ENCODE results near the gene CTNNA3.
A peak's percentile ranks its signal among the peaks of the same experiment; 100 is the strongest.

CTNNA3 gene

DNA sequence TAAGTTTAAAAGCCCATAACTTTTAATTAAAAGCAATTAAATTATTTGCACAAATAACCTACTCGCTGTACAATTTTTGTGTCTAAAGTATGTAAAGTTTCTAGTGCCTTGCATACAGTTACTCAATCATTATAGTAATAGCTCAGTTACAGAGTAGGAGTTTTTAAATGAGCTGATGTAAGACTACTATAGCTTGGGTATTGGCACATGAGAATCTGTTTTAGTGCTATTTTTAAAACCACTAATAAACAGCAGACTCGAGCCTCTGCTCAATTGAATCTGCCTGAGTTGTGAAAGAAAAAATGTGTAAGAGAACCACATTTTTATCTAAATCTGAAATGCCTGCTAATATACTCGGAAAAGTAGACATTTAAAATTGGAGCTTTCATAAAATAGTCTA is 31.1 kb downstream of the CTNNA3 start:
- no peak for DNase-seq

DNA sequence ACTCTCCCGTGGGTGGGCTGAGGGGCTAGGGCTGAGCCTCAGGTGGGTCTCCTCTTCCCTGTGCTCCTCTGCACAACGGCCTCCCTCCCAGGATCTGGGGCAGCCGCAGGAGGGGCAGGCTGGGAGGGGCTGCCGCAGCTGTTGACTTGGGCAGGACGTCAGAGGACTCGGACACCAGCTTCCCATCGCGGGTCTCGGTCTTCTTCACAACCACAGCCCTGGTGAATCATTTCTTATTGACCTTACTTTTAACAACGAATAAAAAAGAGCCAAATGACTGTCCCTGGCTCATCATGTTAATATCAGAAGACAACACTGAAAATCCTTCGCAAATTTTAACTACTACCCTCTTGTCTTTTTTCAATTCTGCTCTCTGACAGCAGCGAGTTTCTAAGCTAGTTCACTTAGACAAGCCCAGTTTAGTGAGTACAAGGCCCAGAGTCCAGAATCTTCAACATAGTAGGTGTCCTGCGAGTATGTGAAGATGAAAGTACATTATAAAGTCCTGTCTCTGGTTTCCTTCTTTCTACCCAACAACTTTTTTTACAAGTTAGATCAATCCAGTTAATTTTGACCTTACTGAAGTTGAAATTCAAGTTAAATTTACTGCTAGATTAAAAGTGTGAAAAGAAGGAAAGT is 32.4 kb downstream of the CTNNA3 start:
- no peak for DNase-seq

DNA sequence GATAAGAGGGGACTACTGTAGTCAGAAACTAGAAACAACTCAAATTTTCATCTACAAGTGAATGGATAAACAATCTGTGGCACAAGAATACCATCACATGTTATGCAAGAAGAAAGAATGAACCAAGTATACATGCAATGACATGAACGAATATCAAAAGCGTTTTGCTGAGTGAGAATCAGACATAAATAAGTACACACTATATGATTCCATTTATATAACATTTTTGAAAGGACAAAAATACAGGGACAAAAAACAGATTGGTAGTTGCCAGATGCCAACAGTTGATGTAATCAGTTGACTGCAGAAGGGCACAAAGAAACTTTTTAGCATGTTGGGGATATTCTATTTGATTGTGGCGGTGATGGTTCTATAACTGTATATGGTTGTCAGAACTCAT is 33.6 kb downstream of the CTNNA3 start:
- no peak for DNase-seq

DNA sequence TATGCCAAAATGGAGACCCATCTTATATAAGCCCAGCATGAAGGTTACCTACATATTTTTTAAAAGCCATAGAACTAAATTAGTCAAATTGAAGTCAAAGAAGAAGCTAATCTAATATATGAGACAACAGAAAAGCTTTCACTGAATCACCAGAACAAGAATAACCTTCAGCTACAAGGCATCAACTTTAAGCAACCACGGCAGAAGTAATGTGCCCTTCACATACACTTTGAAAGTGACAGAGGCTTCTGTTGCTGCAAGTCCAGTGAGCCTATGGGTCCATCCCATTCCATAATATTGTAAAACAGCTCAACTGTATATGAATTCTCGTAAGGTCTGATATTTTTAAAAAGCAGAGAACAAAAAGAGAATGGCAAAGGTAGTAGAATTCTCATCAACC is 36.5 kb downstream of the CTNNA3 start:
- DNase-seq, result no peak

DNA sequence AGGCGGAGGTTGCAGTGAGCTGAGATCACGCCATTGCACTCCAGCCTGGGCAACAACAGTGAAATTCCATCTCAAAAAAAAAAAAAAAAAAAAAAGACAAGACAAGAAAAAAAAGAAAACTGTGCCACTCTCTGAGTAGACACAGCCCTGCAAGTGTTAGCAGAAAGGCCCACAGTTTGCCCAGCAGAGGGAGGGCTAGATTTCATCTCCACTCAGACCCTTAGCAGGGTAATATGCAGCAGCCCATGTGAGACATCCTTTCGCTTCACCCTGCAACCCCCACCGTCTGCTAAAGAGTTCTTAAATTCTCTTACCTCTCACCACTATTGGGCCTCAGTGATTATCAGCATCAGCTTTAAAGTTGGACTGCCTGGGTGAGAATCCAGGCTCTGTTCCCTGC is 38.2 kb downstream of the CTNNA3 start:
- no peak for DNase-seq

DNA sequence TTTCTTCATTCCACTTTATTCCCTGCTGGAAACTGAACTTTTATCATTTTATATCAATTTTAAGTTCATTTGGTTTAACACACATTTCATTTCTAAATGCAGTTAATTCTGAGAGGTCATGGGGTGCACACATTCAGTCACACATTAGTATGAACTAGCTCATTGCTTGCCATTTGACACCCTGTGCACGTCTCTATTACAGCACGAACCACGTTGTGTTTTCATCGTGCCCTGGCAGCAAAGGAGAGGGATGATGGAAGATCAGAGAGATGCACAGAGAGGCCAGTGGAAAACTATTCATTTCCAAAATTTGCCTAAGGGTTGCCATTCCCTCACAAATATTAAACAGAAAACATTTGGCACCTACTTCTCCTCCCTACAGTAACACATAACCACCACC is 45.4 kb downstream of the CTNNA3 start:
- DNase-seq, result no peak

DNA sequence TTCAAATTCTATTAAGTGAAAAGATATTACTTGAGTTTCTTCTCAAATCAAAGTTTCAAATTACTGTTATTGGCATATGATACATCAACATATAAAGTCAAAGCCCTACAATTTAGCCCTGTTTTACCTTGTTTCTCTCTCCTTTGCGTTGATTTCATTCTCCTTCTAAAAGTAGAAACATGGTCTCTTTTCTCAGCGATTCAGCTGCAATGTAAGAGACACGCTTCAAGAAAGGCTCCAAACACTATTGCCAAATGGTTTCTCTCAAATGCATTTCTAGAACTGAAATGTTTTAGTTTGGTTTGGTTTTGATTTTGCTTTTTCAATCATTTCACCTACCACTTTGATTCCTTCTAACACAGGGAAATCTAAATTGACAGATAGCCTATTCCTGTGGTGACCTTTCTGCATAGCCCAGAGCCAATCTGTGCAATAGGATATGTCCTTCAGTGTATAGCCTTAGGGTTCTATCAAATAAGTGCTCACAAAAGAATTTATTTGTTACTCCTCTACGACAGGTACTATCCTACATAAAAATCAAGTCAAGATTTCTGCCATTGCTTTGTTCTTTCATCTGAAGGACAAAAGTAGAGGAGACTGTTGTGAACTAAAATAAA is 47.3 kb downstream of the CTNNA3 start:
- no peak for DNase-seq

DNA sequence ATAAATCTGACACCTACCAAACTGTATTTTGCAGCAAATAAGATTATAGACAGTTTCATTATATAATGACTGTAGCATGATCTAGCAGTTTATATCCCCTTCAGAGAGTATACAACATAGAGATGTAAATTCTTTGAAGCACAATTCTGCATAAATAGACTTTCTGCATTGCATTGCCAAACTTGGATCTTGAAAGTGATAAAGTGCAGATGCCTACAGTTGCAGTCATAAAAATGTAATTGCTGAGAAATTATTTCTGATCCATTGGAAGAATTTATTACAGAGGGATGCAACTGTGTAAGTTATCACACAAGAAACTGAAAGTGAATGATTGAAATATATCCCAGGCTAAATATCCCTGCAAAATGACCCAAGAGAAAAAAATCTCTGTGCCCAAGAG is 65.1 kb downstream of the CTNNA3 start:
- no peak for DNase-seq

DNA sequence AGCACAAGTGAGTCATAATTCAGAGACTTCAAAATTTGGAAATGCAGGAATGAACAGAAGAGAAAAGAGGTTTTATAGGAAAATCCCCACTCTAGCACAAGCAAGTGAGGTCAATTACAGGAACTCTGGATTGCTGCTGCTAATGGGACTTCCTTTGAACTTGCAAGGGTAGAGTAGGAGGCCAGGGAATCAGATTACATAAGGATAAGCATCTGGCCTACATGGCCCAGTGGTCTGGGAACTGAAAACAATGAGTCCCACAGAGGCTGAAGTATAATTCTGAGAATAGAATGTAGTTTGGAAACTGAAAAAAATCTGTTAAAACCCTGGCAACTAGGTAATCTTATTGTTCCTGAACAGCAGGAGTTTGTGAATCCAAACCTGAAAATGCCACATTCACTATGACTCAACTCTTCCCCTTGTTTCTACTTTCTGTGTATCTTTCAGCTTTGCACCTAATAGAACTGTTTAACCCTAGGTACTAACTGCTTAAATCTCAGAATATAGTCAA is 66.5 kb downstream of the CTNNA3 start:
- DNase-seq, result no peak

DNA sequence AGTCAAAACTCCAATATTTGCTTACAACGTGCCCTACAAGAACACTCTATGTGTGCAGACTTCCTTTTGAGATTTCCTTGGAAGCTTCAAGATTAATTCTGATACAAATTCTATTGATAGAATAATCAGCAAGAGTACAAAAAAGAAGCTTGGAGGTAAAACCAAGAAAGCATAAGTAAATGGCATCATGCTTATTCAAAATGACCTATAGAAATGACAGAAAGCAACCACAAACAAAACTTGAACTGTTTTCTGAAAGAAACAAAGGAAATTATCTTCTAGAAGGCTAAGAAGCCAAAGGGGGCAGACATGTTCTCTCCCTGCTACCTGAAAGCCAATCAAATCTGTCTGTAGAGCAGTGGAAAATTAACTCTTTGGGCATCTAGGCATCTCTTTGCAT is 73.0 kb downstream of the CTNNA3 start:
- DNase-seq, result no peak

DNA sequence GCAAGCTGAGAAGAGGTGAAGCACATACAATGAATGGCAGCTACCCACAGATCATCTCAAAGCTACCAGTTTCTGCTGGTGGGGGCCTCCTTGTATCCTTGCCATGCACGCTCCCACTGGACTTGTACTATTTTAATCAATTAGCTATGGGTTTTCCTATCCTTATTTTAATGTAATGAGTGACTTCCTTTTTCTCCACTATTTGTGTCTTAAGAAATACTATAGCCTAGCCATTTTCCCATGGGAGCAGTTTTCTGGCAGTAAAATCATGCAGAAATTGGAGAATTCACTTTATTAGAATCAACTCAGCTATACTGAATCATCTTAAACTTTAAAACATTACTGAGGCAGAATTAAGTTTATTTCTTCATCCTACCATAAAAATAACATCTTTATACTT is 73.5 kb downstream of the CTNNA3 start:
- no peak for DNase-seq

DNA sequence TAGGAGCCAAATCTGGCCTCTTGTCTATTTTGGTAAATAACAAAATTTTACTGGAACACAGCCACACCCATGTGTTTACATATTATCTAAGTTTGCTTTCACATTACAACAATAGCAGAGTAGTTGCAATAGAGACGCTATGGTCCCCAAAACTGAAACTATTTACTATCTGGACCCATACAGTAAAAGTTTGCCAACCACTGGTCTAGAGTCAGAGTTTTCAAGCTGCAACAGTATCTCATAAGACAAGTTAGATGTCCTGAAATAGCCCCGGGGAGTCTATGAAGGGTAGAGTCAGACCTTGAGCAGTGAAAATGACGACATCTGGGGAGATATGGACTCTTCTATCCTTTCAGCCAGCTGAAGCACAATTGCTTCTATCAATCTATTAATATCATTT is 74.2 kb downstream of the CTNNA3 start:
- DNase-seq, result no peak

DNA sequence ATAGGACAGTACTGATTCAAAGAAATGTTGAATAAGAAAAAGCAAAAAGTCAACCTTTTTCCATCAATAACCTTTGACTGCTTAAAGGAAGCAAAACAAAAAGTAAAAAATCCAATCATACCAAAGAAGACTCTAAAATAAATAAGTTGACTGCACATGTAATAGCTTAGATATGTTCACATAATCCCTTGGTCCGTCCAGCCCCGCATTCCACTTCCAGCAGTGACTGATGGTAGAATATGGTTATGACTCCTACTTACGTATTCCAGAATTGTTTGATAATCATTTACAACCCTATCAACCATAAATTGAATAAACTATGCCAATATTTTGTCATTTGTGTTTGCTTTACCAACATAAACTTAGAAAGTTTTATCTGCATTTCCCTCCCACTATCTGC is 77.9 kb downstream of the CTNNA3 start:
- DNase-seq, result no peak

DNA sequence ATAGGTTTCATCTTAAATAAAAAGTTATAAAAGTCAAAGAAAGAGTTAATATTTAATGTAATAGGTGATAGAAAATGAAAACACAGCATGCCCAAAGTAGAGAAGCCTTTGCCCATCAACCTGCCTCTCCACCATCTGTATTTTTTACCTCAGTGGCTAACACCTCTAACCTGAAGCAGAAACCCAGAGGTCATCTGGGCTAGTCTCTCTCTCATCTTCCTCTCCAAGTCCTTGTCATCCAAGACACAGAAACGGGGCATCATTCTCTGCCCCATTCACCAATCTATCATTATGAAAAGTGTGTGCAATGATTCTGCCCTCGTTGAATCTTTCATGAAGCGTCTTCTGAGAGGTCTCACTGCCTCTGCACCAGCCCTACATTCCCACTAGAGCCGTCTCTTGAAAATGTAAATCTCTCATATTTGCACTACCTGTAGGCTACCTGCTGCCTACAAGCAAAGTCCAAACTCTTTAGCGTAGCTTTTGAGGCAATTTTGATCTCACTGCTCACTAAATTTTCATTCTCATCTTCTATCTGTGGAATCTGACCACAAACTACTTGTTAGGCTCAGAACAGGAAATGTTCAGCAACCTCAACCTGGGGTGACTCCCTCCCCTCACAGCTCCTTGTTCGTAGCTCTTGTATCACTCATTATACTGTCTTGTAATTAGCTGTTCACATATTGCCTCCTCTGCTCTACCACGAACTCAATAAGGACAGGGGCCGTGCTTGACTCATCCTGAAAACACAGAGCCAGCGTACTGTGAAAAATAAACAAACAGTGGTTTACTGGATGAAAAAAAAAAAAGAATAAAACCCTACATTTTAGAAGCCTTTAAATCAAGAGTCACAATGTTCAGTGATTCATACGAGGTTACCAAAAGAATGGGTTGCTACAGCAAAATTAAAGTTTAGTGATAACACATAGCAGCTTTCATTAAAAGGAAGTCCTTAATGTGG is 83.1 kb downstream of the CTNNA3 start:
- peak; percentile 58 for DNase-seq

DNA sequence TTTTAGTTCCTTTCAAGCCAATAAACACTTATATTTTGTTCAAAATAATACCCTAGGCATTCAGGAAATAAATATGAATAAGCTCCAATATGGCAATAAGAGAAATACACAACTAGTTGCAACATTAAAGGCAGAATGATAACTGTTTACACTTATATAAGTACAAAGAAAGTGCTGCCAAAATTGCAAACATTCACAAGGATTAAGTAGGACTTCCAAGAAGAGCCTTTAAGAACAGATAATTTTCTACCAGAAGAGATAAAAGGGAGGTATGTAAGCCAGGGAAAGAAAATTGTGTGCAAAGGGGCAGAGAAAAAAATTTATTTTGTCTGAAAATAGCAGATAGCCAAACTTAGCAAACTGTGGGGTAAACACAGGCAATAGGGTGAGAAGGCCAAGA is 83.8 kb downstream of the CTNNA3 start:
- DNase-seq, result no peak

DNA sequence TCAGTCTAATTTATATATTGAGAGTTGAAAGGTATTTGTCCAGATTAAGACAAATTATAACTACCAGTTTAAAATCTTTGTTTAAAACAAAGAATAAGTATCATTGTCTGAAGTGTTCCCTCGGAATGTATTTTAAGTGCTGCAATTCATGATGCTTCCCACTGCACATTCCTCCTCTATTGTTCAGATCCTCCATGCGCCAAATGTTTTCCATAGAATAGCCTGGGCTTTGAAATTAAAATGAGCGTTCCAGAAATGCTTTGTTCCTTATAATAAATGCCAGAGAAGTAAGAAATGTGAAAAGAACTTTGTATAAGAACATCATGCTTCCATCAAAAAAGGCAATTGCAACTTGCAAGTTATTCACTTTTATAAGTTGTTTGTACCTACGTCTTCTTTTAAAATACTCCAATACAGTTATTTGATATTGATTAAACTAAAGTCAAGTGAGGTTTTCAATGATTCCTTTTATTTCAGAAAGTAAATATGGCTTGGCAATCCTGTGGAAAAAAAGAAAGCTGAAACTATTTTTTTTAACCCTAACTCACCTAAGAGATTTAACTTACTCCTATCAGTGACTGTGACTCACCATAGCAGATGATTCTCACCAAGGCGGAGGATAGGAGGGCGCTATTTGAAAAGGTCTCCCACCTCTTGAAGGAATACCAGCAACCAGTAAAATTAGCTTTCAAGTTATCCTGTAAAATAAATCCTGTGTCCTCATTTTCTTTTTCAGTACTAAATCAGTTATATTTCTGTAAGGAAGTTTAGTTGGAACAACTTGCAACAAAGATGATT is 85.8 kb downstream of the CTNNA3 start:
- no peak for DNase-seq

DNA sequence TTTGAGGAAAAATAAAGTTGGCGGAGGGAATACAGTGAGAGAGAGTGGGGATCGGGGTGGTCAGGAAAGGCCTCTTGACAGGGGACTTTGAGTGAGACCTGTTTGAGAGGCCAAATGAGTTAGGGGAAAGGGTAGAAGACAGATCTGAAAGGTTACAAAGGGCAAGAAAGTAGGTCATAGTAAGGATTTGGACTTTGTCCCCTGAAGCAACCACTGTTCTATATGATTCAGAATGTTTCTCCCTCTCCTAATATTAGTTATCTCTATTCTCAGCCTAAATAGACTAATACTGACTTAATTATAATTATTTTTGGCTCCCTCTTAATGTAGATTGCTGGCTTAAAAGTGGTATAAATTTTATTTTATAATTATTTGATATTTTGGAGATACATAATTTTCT is 88.0 kb downstream of the CTNNA3 start:
- DNase-seq, result no peak

DNA sequence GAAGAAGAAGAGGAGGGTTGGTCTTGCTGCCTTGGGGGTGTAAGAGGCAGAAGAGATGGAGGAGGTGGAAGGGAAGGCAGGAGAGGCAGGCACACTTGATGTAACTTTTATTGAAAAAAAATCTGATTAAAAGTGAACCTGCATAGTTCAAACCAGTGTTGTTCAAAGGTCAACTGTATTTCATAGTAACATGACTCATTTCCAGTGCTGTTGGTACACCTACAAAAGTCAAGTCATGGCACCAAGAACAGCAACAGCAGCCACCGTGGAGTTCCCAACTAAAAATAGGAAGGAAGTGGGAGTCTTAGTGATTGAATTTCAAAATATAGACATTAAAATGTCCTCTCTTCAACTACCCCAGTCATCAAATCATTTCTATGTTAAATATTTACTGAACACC is 88.5 kb downstream of the CTNNA3 start:
- DNase-seq, result no peak

DNA sequence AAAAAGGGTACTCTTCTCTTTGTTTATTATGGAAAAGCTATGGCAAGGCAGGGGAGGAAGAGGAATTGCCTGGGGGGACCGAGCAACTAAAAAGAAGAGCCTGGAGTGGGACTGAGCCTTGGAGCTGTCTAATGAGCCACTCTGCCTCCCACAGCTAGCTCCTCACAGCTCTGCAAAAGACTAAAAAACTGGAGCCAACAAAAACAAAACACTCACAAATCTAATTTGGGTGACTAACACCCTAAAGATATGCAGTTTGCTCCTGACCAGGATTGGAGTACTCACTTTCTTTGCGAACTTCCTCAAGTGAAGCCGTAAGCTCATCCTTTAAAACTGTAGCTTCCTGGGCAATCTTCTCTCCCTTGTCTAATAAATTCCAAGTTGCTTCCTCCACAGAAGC is 89.4 kb downstream of the CTNNA3 start:
- DNase-seq, result no peak

DNA sequence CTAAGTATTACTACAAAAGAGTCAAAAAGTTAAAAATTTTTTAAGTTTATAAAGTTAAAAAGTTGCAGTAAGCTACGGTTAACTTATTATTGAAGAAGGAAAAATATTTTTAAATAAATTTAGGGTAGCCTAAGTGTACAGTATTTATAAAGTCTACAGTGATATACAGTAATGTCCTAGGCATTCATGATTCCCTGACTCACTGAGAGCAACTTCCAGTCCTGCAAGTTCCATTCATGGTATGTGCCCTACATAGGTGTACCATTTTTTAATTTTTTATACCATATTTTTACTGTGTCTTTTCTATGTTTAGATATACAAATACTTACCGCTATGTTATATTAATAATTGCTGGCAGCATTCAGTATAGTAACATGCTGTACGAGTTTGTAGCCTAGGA is 92.3 kb downstream of the CTNNA3 start:
- DNase-seq, result no peak

DNA sequence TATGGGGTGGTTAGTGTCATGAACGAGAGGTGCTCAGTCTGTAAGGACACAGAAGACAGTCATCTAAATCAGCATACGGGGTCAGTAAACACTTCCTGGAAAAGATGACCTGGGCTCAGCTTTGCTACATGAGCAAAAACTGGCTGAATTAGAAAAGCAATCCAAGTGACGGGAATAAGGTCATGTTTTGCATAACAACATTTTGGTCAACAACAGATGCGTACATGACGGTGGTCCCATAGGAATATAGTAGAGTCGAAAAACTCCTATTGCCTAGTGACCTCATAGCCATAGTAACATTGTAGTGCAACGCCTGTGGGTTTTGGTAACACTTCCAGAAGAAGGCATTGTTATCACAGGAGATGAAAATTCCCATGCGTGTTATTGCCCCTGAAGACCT is 92.9 kb downstream of the CTNNA3 start:
- DNase-seq, result no peak

DNA sequence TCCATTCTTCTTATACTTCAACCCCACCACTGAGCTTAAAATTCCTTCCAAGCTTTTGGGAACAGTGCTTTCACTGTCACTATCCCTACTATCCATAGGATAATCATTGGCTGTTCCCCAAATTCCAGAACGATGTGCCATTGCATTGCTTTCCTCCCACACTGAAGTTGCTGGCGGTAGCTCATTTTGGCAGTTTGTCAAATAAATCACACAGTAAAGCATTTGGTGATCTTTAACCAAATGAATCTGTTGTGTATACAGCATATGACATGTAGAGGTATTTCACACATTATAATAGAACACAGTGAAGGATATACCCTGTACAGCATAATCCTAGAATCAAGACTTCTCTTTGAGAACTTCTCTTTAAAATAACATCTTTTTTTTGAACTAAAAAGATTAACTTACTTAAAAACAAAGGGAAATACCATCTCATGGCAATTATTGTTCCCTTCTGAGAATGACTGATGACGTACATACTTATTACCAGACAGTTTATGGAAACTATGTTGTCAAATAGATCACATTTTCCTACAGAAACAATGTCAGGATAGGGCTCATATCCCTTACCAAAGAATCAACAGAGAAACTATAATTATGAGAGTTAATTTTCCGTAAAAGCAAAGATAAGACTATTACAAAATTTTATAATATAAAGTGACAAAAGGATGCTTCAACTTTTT is 93.6 kb downstream of the CTNNA3 start:
- DNase-seq, result no peak

Data from stimulated activated naive CD4-positive, alpha-beta T cell treated with Interleukin-2 at 50 U/mL for 16 hours (primary cell).